ENCODE data around the gene SHQ1. TPM values are rescaled to one million over a fixed set of nuclear protein-coding genes. Genes with fewer than 3 reads are reported as not detected.
"Not testable (repeated sequence)": the region's sequence is repeated elsewhere in the genome, so short reads cannot be mapped to it uniquely, and the experiment has no call there.

The SHQ1 gene
- total and polyA plus RNA-seq, 2 experiments from 2014 or later, result 18.3 to 28.7 TPM

GRCh38 chr3:72738752-72739530 lies 109.3 kb downstream of the SHQ1 start:
- Histone ChIP-seq H3K27ac (ENCODE audit: low read depth) (no peak overlapping the region), H3K79me2 (replicated peaks; ENCODE audit: insufficient read depth) (no peaks in the 10 kb centered on the region), H3K4me1 (ENCODE audit: insufficient read depth) (peaks cover 8% of the 10 kb centered on the region), H2AFZ (peak overlapping the region; percentile 97), H3K9me2 (ENCODE audit: insufficient read depth) (no peaks in the 10 kb centered on the region), H3K36me3 (ENCODE audit: insufficient read depth) (no peaks in the 10 kb centered on the region), H3K27me3 (ENCODE audit: insufficient read depth) (peaks cover 9% of the 10 kb centered on the region), H3F3A (replicated peaks; ENCODE audit: low read depth) (no peaks in the 10 kb centered on the region), H4K20me1 (replicated peaks; ENCODE audit: insufficient read depth) (no peaks in the 10 kb centered on the region), H3K4me3 (peak overlapping the region; percentile 57), H3K4me2 (peak overlapping the region; percentile 79)
- TF ChIP-seq ZNF462 (CRISPR knock-in tag; IDR thresholded peaks at IDR 0.05) (no peak), POLR2AphosphoS5 (IDR thresholded peaks at IDR 0.05; ENCODE audit: low read depth) (peak; percentile 58)
- DNase-seq (ENCODE audit: low spot score) (peak; percentile 73), ATAC-seq (peak; percentile 96)
- Mint-ChIP-seq H3K4me3 (peak overlapping the region; percentile 79), H3K4me1 (peaks cover 16% of the 10 kb centered on the region; the same call in 2 of the 3 replicates), H3K27ac (no peak overlapping the region), H3K9me3 (peaks cover 10% of the 10 kb centered on the region), H3K36me3 (ENCODE audit: low read depth) (peaks cover 6% of the 10 kb centered on the region; the same call in 2 of the 3 replicates), H3K27me3 (ENCODE audit: insufficient read depth, low read depth, poor library complexity) (peaks cover 11% of the 10 kb centered on the region)

DNA sequence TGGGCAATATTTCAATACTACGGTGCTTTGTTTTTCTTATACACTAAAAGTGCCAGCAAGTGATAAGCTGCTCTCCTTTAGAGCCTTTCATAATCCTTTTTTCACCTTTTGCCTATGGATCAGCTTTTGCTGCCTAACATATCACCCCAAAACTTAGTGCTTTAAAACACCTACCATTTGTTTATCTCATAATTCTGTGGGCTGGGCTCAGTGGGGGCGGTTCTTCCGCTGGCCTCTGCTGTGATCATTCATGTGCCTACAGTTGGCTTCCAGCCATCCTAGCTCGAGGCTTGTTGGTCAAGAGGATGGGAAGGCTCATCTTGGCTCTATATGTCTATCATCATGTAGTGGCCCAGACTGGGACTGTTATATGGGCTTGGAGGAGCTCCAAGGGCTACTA lies 113.2 kb downstream of the SHQ1 start:
- Mint-ChIP-seq H3K36me3 (ENCODE audit: low read depth) (peaks cover 17% of the 10 kb centered on the region), H3K4me1 (peaks cover 16% of the 10 kb centered on the region; the same call in 2 of the 3 replicates), H3K27me3 (ENCODE audit: insufficient read depth, low read depth, poor library complexity) (peaks cover 11% of the 10 kb centered on the region), H3K9me3 (peaks cover 28% of the 10 kb centered on the region)
- not testable (repeated sequence) for H3K4me1 ChIP-seq (ENCODE audit: insufficient read depth); H3K27ac Mint-ChIP-seq; H3K79me2 ChIP-seq (replicated peaks; ENCODE audit: insufficient read depth); H3K9me2 ChIP-seq (ENCODE audit: insufficient read depth); H3K4me3 Mint-ChIP-seq; H2AFZ ChIP-seq; H3F3A ChIP-seq (replicated peaks; ENCODE audit: low read depth); DNase-seq (ENCODE audit: low spot score); H3K4me3 ChIP-seq; H4K20me1 ChIP-seq (replicated peaks; ENCODE audit: insufficient read depth); H3K27me3 ChIP-seq (ENCODE audit: insufficient read depth); H3K36me3 ChIP-seq (ENCODE audit: insufficient read depth); ATAC-seq; H3K27ac ChIP-seq (ENCODE audit: low read depth); H3K4me2 ChIP-seq
- TF ChIP-seq ZNF331 (CRISPR knock-in tag; IDR thresholded peaks at IDR 0.05; ENCODE audit: low read depth), result peak; percentile 92
